H1 (cell line): Measurements from ENCODE around the gene SLC43A1. TPM values are rescaled to one million over a fixed set of nuclear protein-coding genes. Genes with fewer than 3 reads are reported as not detected.

Experiments used
- CHD1 ChIP-seq: IDR thresholded peaks from 2 replicates; pipeline ENCODE4 v1.6.1; 2012; ENCODE audit warnings: low read depth, low read length, improper control_type of control experiment
- CHD2 ChIP-seq: IDR thresholded peaks from 2 replicates; pipeline ENCODE4 v1.6.1; 2012; ENCODE audit warnings: low read length, improper control_type of control experiment
- CHD7 ChIP-seq: fragments of 300-600 bp; sonication (generic); IDR thresholded peaks from 2 replicates; pipeline ENCODE4 v1.7.1; 2012; ENCODE audit warnings: low read length, moderate library complexity, mild to moderate bottlenecking, inconsistent platforms; ENCODE audit not compliant: insufficient replicate concordance
- CREB1 ChIP-seq: IDR thresholded peaks from 2 replicates; pipeline ENCODE4 v1.6.1; 2012; ENCODE audit warnings: inconsistent platforms
- EZH2 ChIP-seq: fragments of 200-600 bp; sonication (generic); IDR thresholded peaks from 2 replicates; pipeline ENCODE4 v1.7.1; 2012; ENCODE audit warnings: low read depth, mild to moderate bottlenecking, moderate library complexity, low read length, inconsistent platforms; ENCODE audit not compliant: severe bottlenecking
- HDAC2 ChIP-seq, 2 experiments: fragments of 300-600 bp in 1 of 2; sonication (generic) in 1 of 2; IDR thresholded peaks; 2 replicates each; pipeline ENCODE4 v1.6.1; 2011 to 2012; ENCODE audit warnings: low read depth in 2 of 2, low read length in 2 of 2, mild to moderate bottlenecking in 2 of 2, moderate library complexity in 2 of 2, borderline replicate concordance in 1 of 2, inconsistent platforms in 1 of 2
- KDM5A ChIP-seq: fragments of 200-600 bp; IDR thresholded peaks from 2 replicates; pipeline ENCODE4 v1.7.1; 2012; ENCODE audit warnings: mild to moderate bottlenecking, low read length, inconsistent platforms, mixed read lengths
- POLR2AphosphoS5 ChIP-seq: IDR thresholded peaks from 2 replicates; pipeline ENCODE4 v1.6.1; 2011; ENCODE audit warnings: low read depth, low read length
- SAP30 ChIP-seq: fragments of 300-600 bp; sonication (generic); IDR thresholded peaks from 2 replicates; pipeline ENCODE4 v1.7.1; 2012; ENCODE audit warnings: low read length, moderate library complexity, mild to moderate bottlenecking, inconsistent platforms; ENCODE audit not compliant: insufficient read depth, insufficient replicate concordance
- TEAD4 ChIP-seq: IDR thresholded peaks from 2 replicates; pipeline ENCODE4 v1.6.1; 2012; ENCODE audit warnings: low read depth, low read length, inconsistent platforms, mixed read lengths
- polyA plus RNA-seq, 7 experiments: library from polyadenylated mRNA; depleted of rRNA in 3 of 7; stranded (reverse) in 5 of 7; unstranded in 2 of 7; fragments of >200 nt in 5 of 7; fragments of 200-250 nt in 2 of 7; gene quantifications; 1 replicate in 5 of 7; 2 replicates in 1 of 7; 4 replicates in 1 of 7; pipeline versions ENCODE4 v1.2.1 to v1.2.3, GENCODE V29; 2011 to 2013; ENCODE audit warnings: missing spikeins in 2 of 7, mixed read lengths in 2 of 7
- total RNA-seq: library from RNA; stranded (reverse); fragmentation: NEBNext Ultra II Directional; extraction: Animal tissue kit (Norgen Biotek cat#: 25700); gene quantifications from 2 replicates; pipeline ENCODE4 v1.2.1, GENCODE V29; 2021

Gene SLC43A1
- total and polyA plus RNA-seq, 2 of the 8 experiments (the other 6 are each of a cell fraction or from before 2014, with no cell fraction given), result 34.5 to 58.0 TPM

DNA sequence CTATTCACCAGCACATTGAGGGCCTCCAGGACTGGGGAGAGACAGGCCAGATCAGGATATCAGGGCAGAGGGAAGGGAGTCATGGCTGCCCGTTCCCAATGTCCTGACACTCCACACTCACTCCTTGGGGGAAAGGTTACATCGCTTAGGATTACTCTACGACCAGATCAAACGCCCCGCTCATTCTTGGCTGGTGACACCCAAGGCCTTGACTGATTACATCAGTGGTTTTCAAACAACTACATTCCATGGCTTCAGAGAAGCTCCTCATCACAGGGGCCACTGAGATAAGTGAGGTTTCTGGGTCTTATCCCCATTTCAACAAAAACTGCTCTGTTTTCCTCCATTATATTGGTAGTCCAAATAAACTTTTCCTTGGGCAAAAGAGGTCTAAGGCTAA is 37.0 kb upstream of the SLC43A1 start (continued):
- TF ChIP-seq CHD7 (no peak), CREB1 (no peak), POLR2AphosphoS5 (no peak), CHD2 (no peak), EZH2 (no peak), SAP30 (no peak), HDAC2 (IDR thresholded peaks at IDR 0.05; ENCODE audit: borderline replicate concordance in 1 of 2, low read depth in 2 of 2, low read length in 2 of 2) (no peak), TEAD4 (no peak), KDM5A (no peak), CHD1 (no peak)
